K562 (cell line): ENCODE results near the gene ZNF799. TPM values are rescaled to one million over a fixed set of nuclear protein-coding genes. Genes with fewer than 3 reads are reported as not detected.

Experiments used
- ATAC-seq: fragments of 200-7000 bp; cut with Tn5 transposase; 3 replicates; pipeline ENCODE4 v1.9.1; 2020; ENCODE audit warnings: moderate library complexity
- BruUV-seq: library from RNA; stranded (reverse); fragments of 400-500 nt; replicated peaks from 2 replicates; lab custom pipeline; 2021; lab: Mats Ljungman, UMichigan
- CTCF ChIA-PET: fragments of 300-600 bp; formaldehyde crosslinking; extraction: SDS; loops from one replicate; lab custom pipeline; 2021; ENCODE audit warnings: low intra/inter-chr PET ratio; lab: Yijun Ruan, JAX
- POLR2A ChIA-PET: fragments of 300-600, 350-650 bp; sonication (Branson Sonifier 250); formaldehyde crosslinking; extraction: SDS; loops from one replicate; lab custom pipeline; 2021; ENCODE audit warnings: antibody characterized with exemption, inconsistent platforms; lab: Yijun Ruan, JAX
- DNase-seq, 4 experiments: peaks; one replicate each; pipeline versions ENCODE4 v3.0.0 to v3.0.0-alpha.2; 2011 to 2018; ENCODE audit warnings: low spot score in 3 of 4, mixed read lengths in 3 of 4; ENCODE audit errors: extremely low read depth in 1 of 4
- FAIRE-seq: peaks from 2 replicates; lab custom pipeline; 2011; peaks lifted over from hg19 to GRCh38; lab: Jason Lieb, UNC
- H2AFZ ChIP-seq: 2 replicates; pipeline ENCODE4 v1.6.0; 2011; ENCODE audit warnings: low read depth, low read length, control low read depth, inconsistent platforms
- H3K27ac ChIP-seq: fragments of 200-600 bp; 3 replicates; pipeline ENCODE4 v1.8.0; 2011; ENCODE audit warnings: low read depth, mild to moderate bottlenecking, control low read depth, inconsistent platforms, low read length, moderate library complexity, mixed read lengths; ENCODE audit errors: extremely low read depth
- H3K27me3 ChIP-seq, 2 experiments: fragments of 300-600 bp in 1 of 2; 2 replicates in 1 of 2; 3 replicates in 1 of 2; pipeline versions ENCODE4 v1.6.0 to v1.8.0; 2011; ENCODE audit warnings: inconsistent platforms in 2 of 2, low read length in 2 of 2, mild to moderate bottlenecking in 1 of 2, mixed read lengths in 1 of 2, moderate library complexity in 1 of 2; ENCODE audit not compliant: control insufficient read depth in 2 of 2, insufficient read depth in 2 of 2
- H3K36me3 ChIP-seq: fragments of 300-600 bp; 3 replicates; pipeline ENCODE4 v1.8.0; 2011; ENCODE audit warnings: mild to moderate bottlenecking, low read length, inconsistent platforms; ENCODE audit not compliant: control insufficient read depth, insufficient read depth
- H3K4me1 ChIP-seq, 2 experiments: fragments of 200-600 bp in 1 of 2; replicated peaks in 1 of 2; 2 replicates in 1 of 2; 3 replicates in 1 of 2; pipeline versions ENCODE4 v1.5.1 to v1.8.0; 2011; ENCODE audit warnings: inconsistent platforms in 2 of 2, low read length in 2 of 2, mild to moderate bottlenecking in 1 of 2, mixed read lengths in 1 of 2, moderate library complexity in 1 of 2; ENCODE audit not compliant: control insufficient read depth in 2 of 2, insufficient read depth in 2 of 2
- H3K4me2 ChIP-seq: 2 replicates; pipeline ENCODE4 v1.6.1; 2011; ENCODE audit warnings: low read length, control low read depth, inconsistent platforms, mixed read lengths; ENCODE audit not compliant: insufficient read depth
- H3K4me3 ChIP-seq: fragments of 200-600 bp; sonication (generic), shearing (Covaris generic); 2 replicates; pipeline ENCODE4 v1.5.1; 2016; ENCODE audit warnings: control low read depth, inconsistent platforms
- H3K79me2 ChIP-seq: fragments of 200-600 bp; 3 replicates; pipeline ENCODE4 v1.8.0; 2011; ENCODE audit warnings: low read length, inconsistent platforms; ENCODE audit not compliant: control insufficient read depth, insufficient read depth
- H3K9ac ChIP-seq, 2 experiments: 2 replicates each; pipeline versions ENCODE4 v1.6.0 to v1.6.1; 2011; ENCODE audit warnings: low read depth in 2 of 2, low read length in 2 of 2, control low read depth in 1 of 2, inconsistent platforms in 1 of 2, mild to moderate bottlenecking in 1 of 2, mixed read lengths in 1 of 2; ENCODE audit not compliant: insufficient read depth in 1 of 2
- H3K9me1 ChIP-seq: one replicate; pipeline ENCODE4 v1.6.0; 2011; ENCODE audit warnings: inconsistent platforms, mild to moderate bottlenecking, low read length, moderate library complexity; ENCODE audit not compliant: control insufficient read depth, insufficient read depth
- H3K9me3 ChIP-seq: replicated peaks from 2 replicates; pipeline ENCODE4 v1.5.1; 2011; ENCODE audit warnings: low read depth, low read length, inconsistent platforms; ENCODE audit not compliant: control insufficient read depth, insufficient read depth
- H4K20me1 ChIP-seq: replicated peaks from 2 replicates; pipeline ENCODE4 v1.6.1; 2011; ENCODE audit warnings: low read length, inconsistent platforms, mixed read lengths; ENCODE audit not compliant: control insufficient read depth, insufficient read depth
- MAFK ChIP-seq: IDR thresholded peaks from 2 replicates; pipeline ENCODE4 v1.6.1; 2011; ENCODE audit warnings: low read length, improper control_type of control experiment
- PURB ChIP-seq: sonication (generic); formaldehyde crosslinking; IDR thresholded peaks from 2 replicates; pipeline ENCODE4 v1.9.0; 2021; ENCODE audit warnings: low read depth, mild to moderate bottlenecking, missing genetic modification reagents
- ZNF584 ChIP-seq: fragments of 200-800 bp; sonication (Bioruptor generic); IDR thresholded peaks from 2 replicates; pipeline ENCODE4 v1.6.1; 2016; ENCODE audit warnings: low read depth, mild to moderate bottlenecking, missing genetic modification characterization, missing compliant biosample characterization
- WGBS: fragments of 100-300 bp; shearing (Covaris generic); methylation state at CpG from one replicate; pipeline ENCODE4 v1.1.6; 2016; ENCODE audit warnings: low coverage, mixed read lengths; ENCODE audit not compliant: insufficient coverage; ENCODE audit errors: missing lambda C conversion rate; 5-methylcytosine and 5-hydroxymethylcytosine counted together
- in situ Hi-C: fragments of 300-500 bp; cut with MboI; formaldehyde crosslinking; loops from 4 replicates; pipeline ENCODE4 v1.15.0; 2018; ENCODE audit warnings: inconsistent platforms, mixed read lengths
- intact Hi-C: fragments of 100-400 bp; cut with micrococcal nuclease; formaldehyde crosslinking; loops from 2 replicates; pipeline ENCODE4 v1.14.2; 2022
- polyA plus RNA-seq, 8 experiments: library from polyadenylated mRNA; depleted of rRNA in 4 of 8; stranded (reverse) in 5 of 8; unstranded in 3 of 8; fragments of >200 nt; fragmentation: Nextera tagmentation in 2 of 8; fragmentation: Illumina TruSeq in 1 of 8; extraction: Ambion mirVana in 2 of 8; extraction: Trizol in 1 of 8; gene quantifications; 2 replicates each; pipeline versions ENCODE4 v1.2.1 to v1.2.3, GENCODE V29; 2011 to 2014; ENCODE audit warnings: inconsistent platforms in 1 of 8, missing spikeins in 1 of 8
- total RNA-seq, 7 experiments: library from RNA; depleted of rRNA in 6 of 7; stranded (reverse); fragments of >200 nt in 6 of 7; fragmentation: Illumina TruSeq in 2 of 7; extraction: Trizol in 2 of 7; gene quantifications; 2 replicates each; pipeline versions ENCODE4 v1.2.1 to v1.2.3, GENCODE V29; 2011 to 2021; ENCODE audit warnings: low replicate concordance in 1 of 7
- TF ChIP-seq, protein P1 (sequence below): fragments of 150-350 bp; IDR thresholded peaks from 2 replicates; pipeline ENCODE4 v1.6.1; 2014; ENCODE audit warnings: low read depth, mild to moderate bottlenecking, low read length, borderline replicate concordance
- TF ChIP-seq, protein P2 (sequence below): sonication (generic); formaldehyde crosslinking; IDR thresholded peaks from 2 replicates; pipeline ENCODE4 v1.8.0; 2022; ENCODE audit warnings: mild to moderate bottlenecking, missing genetic modification reagents
- TF ChIP-seq, protein P3 (sequence below), 2 experiments: fragments of 450-650 bp; IDR thresholded peaks; 2 replicates each; pipeline ENCODE4 v1.6.1; 2016; ENCODE audit warnings: mild to moderate bottlenecking in 2 of 2, borderline replicate concordance in 1 of 2, low read depth in 1 of 2, moderate library complexity in 1 of 2

Gene ZNF799
- total and polyA plus RNA-seq, 9 of the 15 experiments (the other 6 are each of a cell fraction or from before 2014, with no cell fraction given): 0.63 to 5.5 (median 2.9) TPM

GRCh38 chr19:12450844-12451243 lies 49.8 kb upstream of the ZNF799 start (continued):
- TF ChIP-seq, protein P1, sequence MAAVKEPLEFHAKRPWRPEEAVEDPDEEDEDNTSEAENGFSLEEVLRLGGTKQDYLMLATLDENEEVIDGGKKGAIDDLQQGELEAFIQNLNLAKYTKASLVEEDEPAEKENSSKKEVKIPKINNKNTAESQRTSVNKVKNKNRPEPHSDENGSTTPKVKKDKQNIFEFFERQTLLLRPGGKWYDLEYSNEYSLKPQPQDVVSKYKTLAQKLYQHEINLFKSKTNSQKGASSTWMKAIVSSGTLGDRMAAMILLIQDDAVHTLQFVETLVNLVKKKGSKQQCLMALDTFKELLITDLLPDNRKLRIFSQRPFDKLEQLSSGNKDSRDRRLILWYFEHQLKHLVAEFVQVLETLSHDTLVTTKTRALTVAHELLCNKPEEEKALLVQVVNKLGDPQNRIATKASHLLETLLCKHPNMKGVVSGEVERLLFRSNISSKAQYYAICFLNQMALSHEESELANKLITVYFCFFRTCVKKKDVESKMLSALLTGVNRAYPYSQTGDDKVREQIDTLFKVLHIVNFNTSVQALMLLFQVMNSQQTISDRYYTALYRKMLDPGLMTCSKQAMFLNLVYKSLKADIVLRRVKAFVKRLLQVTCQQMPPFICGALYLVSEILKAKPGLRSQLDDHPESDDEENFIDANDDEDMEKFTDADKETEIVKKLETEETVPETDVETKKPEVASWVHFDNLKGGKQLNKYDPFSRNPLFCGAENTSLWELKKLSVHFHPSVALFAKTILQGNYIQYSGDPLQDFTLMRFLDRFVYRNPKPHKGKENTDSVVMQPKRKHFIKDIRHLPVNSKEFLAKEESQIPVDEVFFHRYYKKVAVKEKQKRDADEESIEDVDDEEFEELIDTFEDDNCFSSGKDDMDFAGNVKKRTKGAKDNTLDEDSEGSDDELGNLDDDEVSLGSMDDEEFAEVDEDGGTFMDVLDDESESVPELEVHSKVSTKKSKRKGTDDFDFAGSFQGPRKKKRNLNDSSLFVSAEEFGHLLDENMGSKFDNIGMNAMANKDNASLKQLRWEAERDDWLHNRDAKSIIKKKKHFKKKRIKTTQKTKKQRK: no peak
- TF ChIP-seq, protein P2, sequence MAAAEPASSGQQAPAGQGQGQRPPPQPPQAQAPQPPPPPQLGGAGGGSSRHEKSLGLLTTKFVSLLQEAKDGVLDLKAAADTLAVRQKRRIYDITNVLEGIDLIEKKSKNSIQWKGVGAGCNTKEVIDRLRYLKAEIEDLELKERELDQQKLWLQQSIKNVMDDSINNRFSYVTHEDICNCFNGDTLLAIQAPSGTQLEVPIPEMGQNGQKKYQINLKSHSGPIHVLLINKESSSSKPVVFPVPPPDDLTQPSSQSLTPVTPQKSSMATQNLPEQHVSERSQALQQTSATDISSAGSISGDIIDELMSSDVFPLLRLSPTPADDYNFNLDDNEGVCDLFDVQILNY (CRISPR knock-in tag): no peak
- TF ChIP-seq PURB (CRISPR knock-in tag): no peak
- TF ChIP-seq, all 486 proteins: peak for 0

DNA sequence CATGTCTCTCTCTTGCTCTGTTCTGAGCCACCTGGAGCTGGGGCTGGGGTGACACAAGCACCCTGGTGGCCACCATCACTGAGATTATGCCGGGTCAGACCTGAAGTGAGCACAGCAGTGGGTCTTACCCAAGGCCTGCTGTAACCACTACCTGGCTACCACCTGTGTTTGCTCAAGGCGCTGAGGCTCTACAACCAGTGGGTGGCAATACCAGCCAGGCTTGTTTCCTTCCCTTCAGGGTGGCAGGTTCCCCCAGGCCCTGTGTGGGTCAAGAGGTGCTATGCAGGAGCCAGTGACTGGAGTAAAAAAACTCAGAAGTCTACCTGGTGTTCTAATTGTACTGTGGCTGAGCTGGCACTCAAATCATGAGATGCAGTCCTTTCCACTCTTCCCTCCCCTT lies 47.7 kb upstream of the ZNF799 start:
- CTCF ChIA-PET: no interaction called here
- DNase-seq: no peak
- H3K9me1 ChIP-seq: no peaks in the 10 kb centered on the region
- BruUV-seq: no TSS peak
- ATAC-seq: no peak
- intact Hi-C loops: no loop called here
- H3K4me2 ChIP-seq: no peak overlapping the region
- no peaks in the 10 kb centered on the region for H4K20me1 ChIP-seq
- no peak overlapping the region for H3K27ac ChIP-seq
- no peak overlapping the region for H3K9ac ChIP-seq
- no peaks in the 10 kb centered on the region for H3K79me2 ChIP-seq
- no peaks in the 10 kb centered on the region; a peak in 1 of 5 replicates for H3K27me3 ChIP-seq
- in situ Hi-C loops: no loop called here
- H3K9me3 ChIP-seq: no peaks in the 10 kb centered on the region
- no peaks in the 10 kb centered on the region for H3K4me1 ChIP-seq
- H3K4me3 ChIP-seq: no peak overlapping the region
- 0% methylated on average over 2 of the region's 2 CpGs for WGBS
- no peak for FAIRE-seq
- H3K36me3 ChIP-seq: no peaks in the 10 kb centered on the region
- H2AFZ ChIP-seq: no peak overlapping the region
- POLR2A ChIA-PET: no interaction called here
- TF ChIP-seq, protein P3, sequence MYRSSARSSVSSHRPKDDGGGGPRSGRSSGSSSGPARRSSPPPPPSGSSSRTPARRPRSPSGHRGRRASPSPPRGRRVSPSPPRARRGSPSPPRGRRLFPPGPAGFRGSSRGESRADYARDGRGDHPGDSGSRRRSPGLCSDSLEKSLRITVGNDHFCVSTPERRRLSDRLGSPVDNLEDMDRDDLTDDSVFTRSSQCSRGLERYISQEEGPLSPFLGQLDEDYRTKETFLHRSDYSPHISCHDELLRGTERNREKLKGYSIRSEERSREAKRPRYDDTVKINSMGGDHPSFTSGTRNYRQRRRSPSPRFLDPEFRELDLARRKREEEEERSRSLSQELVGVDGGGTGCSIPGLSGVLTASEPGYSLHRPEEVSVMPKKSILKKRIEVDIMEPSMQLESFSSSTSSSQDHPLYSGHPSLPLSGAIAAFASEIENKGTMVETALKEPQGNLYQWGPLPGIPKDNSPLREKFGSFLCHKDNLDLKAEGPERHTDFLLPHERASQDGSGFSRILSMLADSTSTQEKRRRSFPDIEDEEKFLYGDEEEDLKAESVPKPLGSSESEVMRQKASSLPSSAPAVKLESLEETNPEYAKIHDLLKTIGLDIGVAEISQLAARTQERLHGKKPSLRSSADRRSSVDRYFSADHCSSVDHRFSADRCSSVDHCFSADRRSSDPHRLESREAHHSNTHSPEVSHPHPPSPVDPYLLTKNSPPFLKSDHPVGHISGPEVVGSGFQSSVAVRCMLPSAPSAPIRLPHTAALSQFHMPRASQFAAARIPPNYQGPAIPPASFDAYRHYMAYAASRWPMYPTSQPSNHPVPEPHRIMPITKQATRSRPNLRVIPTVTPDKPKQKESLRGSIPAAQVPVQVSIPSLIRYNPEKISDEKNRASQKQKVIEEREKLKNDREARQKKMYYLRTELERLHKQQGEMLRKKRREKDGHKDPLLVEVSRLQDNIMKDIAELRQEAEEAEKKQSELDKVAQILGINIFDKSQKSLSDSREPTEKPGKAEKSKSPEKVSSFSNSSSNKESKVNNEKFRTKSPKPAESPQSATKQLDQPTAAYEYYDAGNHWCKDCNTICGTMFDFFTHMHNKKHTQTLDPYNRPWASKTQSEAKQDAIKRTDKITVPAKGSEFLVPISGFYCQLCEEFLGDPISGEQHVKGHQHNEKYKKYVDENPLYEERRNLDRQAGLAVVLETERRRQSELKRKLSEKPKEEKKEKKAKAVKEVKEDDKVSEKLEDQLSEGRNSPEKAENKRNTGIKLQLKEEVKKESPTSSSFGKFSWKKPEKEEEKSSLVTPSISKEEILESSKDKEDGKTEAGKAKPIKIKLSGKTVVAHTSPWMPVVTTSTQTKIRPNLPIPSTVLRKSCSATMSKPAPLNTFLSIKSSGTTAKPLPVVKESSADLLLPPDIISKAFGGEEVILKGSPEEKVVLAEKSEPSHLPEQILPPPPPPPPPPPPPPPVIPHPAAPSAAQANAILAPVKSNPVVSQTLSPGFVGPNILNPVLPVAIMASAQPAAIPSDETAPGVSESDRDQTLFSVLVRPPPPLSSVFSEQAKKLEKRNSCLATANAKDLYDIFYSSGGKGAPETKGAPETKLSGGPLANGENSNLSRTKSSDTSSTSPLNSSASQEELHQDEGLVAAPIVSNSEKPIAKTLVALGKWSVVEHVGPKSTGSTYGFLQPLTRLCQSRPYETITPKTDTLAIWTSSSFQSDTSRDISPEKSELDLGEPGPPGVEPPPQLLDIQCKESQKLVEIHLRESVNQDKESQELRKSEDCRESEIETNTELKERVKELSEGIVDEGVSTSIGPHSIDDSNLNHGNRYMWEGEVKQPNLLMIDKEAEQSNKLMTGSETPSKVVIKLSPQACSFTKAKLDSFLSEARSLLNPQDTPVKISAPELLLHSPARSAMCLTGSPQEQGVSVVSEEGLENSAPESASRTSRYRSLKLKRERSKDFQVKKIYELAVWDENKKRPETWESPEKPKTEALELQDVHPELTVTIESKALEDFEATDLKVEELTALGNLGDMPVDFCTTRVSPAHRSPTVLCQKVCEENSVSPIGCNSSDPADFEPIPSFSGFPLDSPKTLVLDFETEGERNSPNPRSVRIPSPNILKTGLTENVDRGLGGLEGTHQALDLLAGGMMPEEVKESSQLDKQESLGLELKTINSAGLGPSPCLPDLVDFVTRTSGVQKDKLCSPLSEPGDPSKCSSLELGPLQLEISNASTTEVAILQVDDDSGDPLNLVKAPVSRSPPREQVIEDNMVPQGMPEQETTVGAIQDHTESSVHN (IDR thresholded peaks at IDR 0.05; ENCODE audit: borderline replicate concordance in 1 of 2, low read depth in 1 of 2): no peak
- TF ChIP-seq ZNF584 (CRISPR knock-in tag) (no peak), MAFK (no peak)
